ENCODE measurements around the gene ABCD3.

The ABCD3 gene

GRCh38 chr1:94527447-94528031 lies 109.3 kb downstream of the ABCD3 start:
- DNase-seq (ENCODE audit: low spot score): peak; percentile 15

- DNase-seq (ENCODE audit: low spot score): no peak
Observed at GRCh38 chr1:94528299-94528698, 110.1 kb downstream of the ABCD3 start.

GRCh38 chr1:94528826-94529225 lies 110.6 kb downstream of the ABCD3 start:
- no peak for DNase-seq (ENCODE audit: low spot score)

- DNase-seq (ENCODE audit: low spot score): no peak
Observed at GRCh38 chr1:94529416-94529815, 111.2 kb downstream of the ABCD3 start.

- DNase-seq (ENCODE audit: low spot score): no peak
Observed at GRCh38 chr1:94530373-94530878, 112.2 kb downstream of the ABCD3 start.

GRCh38 chr1:94531664-94532063 lies 113.5 kb downstream of the ABCD3 start:
- DNase-seq (ENCODE audit: low spot score): no peak

GRCh38 chr1:94532077-94532476 lies 113.9 kb downstream of the ABCD3 start:
- DNase-seq (ENCODE audit: low spot score): no peak

- DNase-seq (ENCODE audit: low spot score): no peak
Observed at GRCh38 chr1:94535095-94535494, 116.9 kb downstream of the ABCD3 start.

GRCh38 chr1:94535879-94536278 lies 117.7 kb downstream of the ABCD3 start:
- no peak for DNase-seq (ENCODE audit: low spot score)

- DNase-seq (ENCODE audit: low spot score): no peak
Observed at GRCh38 chr1:94537254-94537653, 119.1 kb downstream of the ABCD3 start.

- no peak for DNase-seq (ENCODE audit: low spot score)
Observed at GRCh38 chr1:94538243-94538827, 120.1 kb downstream of the ABCD3 start.

GRCh38 chr1:94539496-94539895 lies 121.3 kb downstream of the ABCD3 start:
- no peak for DNase-seq (ENCODE audit: low spot score)

- no peak for DNase-seq (ENCODE audit: low spot score)
Observed at GRCh38 chr1:94540440-94541245, 122.5 kb downstream of the ABCD3 start.

GRCh38 chr1:94541246-94542087 lies 123.3 kb downstream of the ABCD3 start, which contains the start of gene F3:
Gene F3, minus strand, starts transcription at chr1:94541759. Its CDS starts 123 bp downstream, at chr1:94541636.
- DNase-seq (ENCODE audit: low spot score): no peak

GRCh38 chr1:94542088-94542870 lies 124.1 kb downstream of the ABCD3 start:
- DNase-seq (ENCODE audit: low spot score): no peak

- DNase-seq (ENCODE audit: low spot score): no peak
Observed at GRCh38 chr1:94543001-94543400, 124.8 kb downstream of the ABCD3 start.

- no peak for DNase-seq (ENCODE audit: low spot score)
Observed at GRCh38 chr1:94543893-94544635, 125.9 kb downstream of the ABCD3 start.

- no peak for DNase-seq (ENCODE audit: low spot score)
Observed at GRCh38 chr1:94544706-94545490, 126.7 kb downstream of the ABCD3 start.

- no peak for DNase-seq (ENCODE audit: low spot score)
Observed at GRCh38 chr1:94549706-94550105, 131.5 kb downstream of the ABCD3 start.

GRCh38 chr1:94550396-94550795 lies 132.2 kb downstream of the ABCD3 start:
- no peak for DNase-seq (ENCODE audit: low spot score)

All from NAMALWA (cell line).